Nephron (organoid): ENCODE results near the gene POLR2A.
A peak's percentile ranks its signal among the peaks of the same experiment; 100 is the strongest.

Experiments
- H3K27ac Mint-ChIP-seq, 3 experiments: 2 replicates each; pipeline ENCODE4 v1.8.0; 2020; ENCODE audit warnings: mixed read lengths in 3 of 3, mild to moderate bottlenecking in 2 of 3, moderate library complexity in 1 of 3
- H3K27me3 Mint-ChIP-seq: 2 replicates; pipeline ENCODE4 v1.8.0; 2021; ENCODE audit warnings: low read depth, mild to moderate bottlenecking, moderate library complexity, mixed read lengths
- H3K36me3 Mint-ChIP-seq: 2 replicates; pipeline ENCODE4 v1.8.0; 2020; ENCODE audit warnings: low read depth, mixed read lengths
- H3K4me1 Mint-ChIP-seq: 2 replicates; pipeline ENCODE4 v1.8.0; 2020; ENCODE audit warnings: mixed read lengths
- H3K4me3 Mint-ChIP-seq, 3 experiments: 2 replicates each; pipeline ENCODE4 v1.8.0; 2020; ENCODE audit warnings: mild to moderate bottlenecking in 3 of 3, mixed read lengths in 3 of 3, moderate library complexity in 2 of 3
- H3K9me3 Mint-ChIP-seq: 2 replicates; pipeline ENCODE4 v1.8.0; 2020; ENCODE audit warnings: mixed read lengths
- CTCF ChIP-seq, 3 experiments: fragments of 200-600 bp; sonication (generic); IDR thresholded peaks; one replicate each; pipeline ENCODE4 v1.5.0; 2021; ENCODE audit warnings: antibody characterized with exemption in 3 of 3; ENCODE audit not compliant: unreplicated experiment in 3 of 3

Gene POLR2A

GRCh38 chr17:7438656-7439460 is 45.3 kb upstream of the POLR2A start:
- no peak for TF ChIP-seq CTCF (IDR thresholded peaks at IDR 0.05; ENCODE audit: unreplicated experiment in 3 of 3)
- H3K36me3 Mint-ChIP-seq = no peaks in the 10 kb centered on the region
- peak overlapping the region; percentile 87 to 92 (median 91) for H3K4me3 Mint-ChIP-seq
- peaks cover 59% of the 10 kb centered on the region for H3K4me1 Mint-ChIP-seq
- H3K27me3 Mint-ChIP-seq = peaks cover 22% of the 10 kb centered on the region
- H3K9me3 Mint-ChIP-seq = no peaks in the 10 kb centered on the region
- peak overlapping the region; percentile 82 to 90 (median 84) for H3K27ac Mint-ChIP-seq

GRCh38 chr17:7439462-7440112 is 44.6 kb upstream of the POLR2A start, which contains the start of gene FGF11:
Gene FGF11 (plus strand): TSS chr17:7439512. CDS start chr17:7439621, 109 bp downstream.
- TF ChIP-seq CTCF (IDR thresholded peaks at IDR 0.05; ENCODE audit: unreplicated experiment in 3 of 3) = no peak
- peak within 1 kb of the TSS; percentile 97 to 99 (median 99) for H3K27ac Mint-ChIP-seq
- H3K4me3 Mint-ChIP-seq = peak within 1 kb of the TSS; percentile 97 to 99 (median 98)
- no peaks in the 10 kb centered on the region for H3K9me3 Mint-ChIP-seq
- no peaks in the 10 kb centered on the region for H3K36me3 Mint-ChIP-seq
- peaks cover 22% of the 10 kb centered on the region for H3K27me3 Mint-ChIP-seq
- peaks cover 66% of the 10 kb centered on the region for H3K4me1 Mint-ChIP-seq

- peak overlapping the region; percentile 97 to 99 (median 99) for H3K27ac Mint-ChIP-seq
- TF ChIP-seq CTCF (IDR thresholded peaks at IDR 0.05; ENCODE audit: unreplicated experiment in 3 of 3) = no peak
- H3K4me3 Mint-ChIP-seq = peak overlapping the region; percentile 97 to 99 (median 98)
- peaks cover 65% of the 10 kb centered on the region for H3K4me1 Mint-ChIP-seq
- no peaks in the 10 kb centered on the region for H3K9me3 Mint-ChIP-seq
- no peaks in the 10 kb centered on the region for H3K36me3 Mint-ChIP-seq
- peaks cover 19% of the 10 kb centered on the region for H3K27me3 Mint-ChIP-seq
These were observed 43.9 kb upstream of the POLR2A start for GRCh38 chr17:7440113-7440833.

GRCh38 chr17:7440834-7441195 is 43.4 kb upstream of the POLR2A start:
- Mint-ChIP-seq H3K4me3 (peak overlapping the region; percentile 97 to 99 (median 98)), H3K4me1 (peaks cover 67% of the 10 kb centered on the region), H3K27ac (peak overlapping the region; percentile 97 to 99 (median 99)), H3K27me3 (peaks cover 20% of the 10 kb centered on the region), H3K36me3 (no peaks in the 10 kb centered on the region), H3K9me3 (no peaks in the 10 kb centered on the region)
- peak in 2 of 3 experiments; percentile 22 to 26 for TF ChIP-seq CTCF (IDR thresholded peaks at IDR 0.05; ENCODE audit: unreplicated experiment in 3 of 3)

GRCh38 chr17:7441266-7441665 is 42.9 kb upstream of the POLR2A start:
- Mint-ChIP-seq H3K36me3 (no peaks in the 10 kb centered on the region), H3K27ac (peak overlapping the region; percentile 97 to 99 (median 99)), H3K4me1 (peaks cover 71% of the 10 kb centered on the region)

More at GRCh38 chr17:7441266-7441665, 42.9 kb upstream of the POLR2A start:
- Mint-ChIP-seq H3K27me3 (peaks cover 16% of the 10 kb centered on the region), H3K4me3 (peak overlapping the region; percentile 97 to 99 (median 98)), H3K9me3 (no peaks in the 10 kb centered on the region)
- no peak for TF ChIP-seq CTCF (IDR thresholded peaks at IDR 0.05; ENCODE audit: unreplicated experiment in 3 of 3)
